ENCODE data around the gene PLEKHJ1. TPM values are rescaled to one million over a fixed set of nuclear protein-coding genes. Genes with fewer than 3 reads are reported as not detected.

PLEKHJ1 gene
- total RNA-seq, 1 donor from 2014 or later: 78.3 TPM

GRCh38 chr19:2276429-2276986, 40.4 kb upstream of the PLEKHJ1 start:
- no peak overlapping the region for H3K27ac ChIP-seq (ENCODE audit: low read depth, low read length)
- no peak overlapping the region for H2AFZ ChIP-seq (ENCODE audit: low read depth, low read length)
- H3K36me3 ChIP-seq (ENCODE audit: insufficient read depth, low read length): peaks cover 3% of the 10 kb centered on the region
- H3K4me3 Mint-ChIP-seq (ENCODE audit: unreplicated experiment): no peak overlapping the region
- H3K79me2 ChIP-seq (ENCODE audit: insufficient read depth, low read length): peaks cover 41% of the 10 kb centered on the region
- FAIRE-seq (no peak), DNase-seq (ENCODE audit: low read depth) (no peak)
- H3K4me3 ChIP-seq (ENCODE audit: insufficient read depth, low read depth, low read length): no peak overlapping the region
- H3K4me1 Mint-ChIP-seq (ENCODE audit: low read depth, unreplicated experiment): peaks cover 14% of the 10 kb centered on the region
- H3K9ac ChIP-seq (ENCODE audit: low read length): no peak overlapping the region
- H3K36me3 Mint-ChIP-seq (ENCODE audit: low read depth, unreplicated experiment): peaks cover 11% of the 10 kb centered on the region
- H3K9me3 ChIP-seq (ENCODE audit: insufficient read depth, low read depth, low read length): no peaks in the 10 kb centered on the region
- no peaks in the 10 kb centered on the region for H3K9me3 Mint-ChIP-seq (ENCODE audit: unreplicated experiment)
- peaks cover 51% of the 10 kb centered on the region for H4K20me1 ChIP-seq (ENCODE audit: insufficient read depth, low read length)
- peaks cover 21% of the 10 kb centered on the region for H3K4me1 ChIP-seq (ENCODE audit: insufficient read depth, low read length)
- no peaks in the 10 kb centered on the region for H3K27me3 Mint-ChIP-seq (ENCODE audit: low read depth, unreplicated experiment)
- no peak overlapping the region for H3K4me2 ChIP-seq (ENCODE audit: low read length)
- H3K27ac Mint-ChIP-seq (ENCODE audit: unreplicated experiment): no peak overlapping the region
- TF ChIP-seq CTCF (IDR thresholded peaks at IDR 0.05; ENCODE audit: insufficient read depth, low read depth, low read length): no peak
- TF ChIP-seq EZH2 (IDR thresholded peaks at IDR 0.05; ENCODE audit: insufficient read depth, low read length): no peak
- no peaks in the 10 kb centered on the region for H3K27me3 ChIP-seq (ENCODE audit: insufficient read depth, low read length)

- peaks cover 14% of the 10 kb centered on the region for H3K4me1 Mint-ChIP-seq (ENCODE audit: low read depth, unreplicated experiment)
- no peak for DNase-seq (ENCODE audit: low read depth)
- FAIRE-seq: no peak
- no peaks in the 10 kb centered on the region for H3K9me3 Mint-ChIP-seq (ENCODE audit: unreplicated experiment)
- H2AFZ ChIP-seq (ENCODE audit: low read depth, low read length): no peak overlapping the region
- no peaks in the 10 kb centered on the region for H3K27me3 ChIP-seq (ENCODE audit: insufficient read depth, low read length)
- H3K36me3 Mint-ChIP-seq (ENCODE audit: low read depth, unreplicated experiment): peaks cover 14% of the 10 kb centered on the region
- peaks cover 3% of the 10 kb centered on the region for H3K36me3 ChIP-seq (ENCODE audit: insufficient read depth, low read length)
- H4K20me1 ChIP-seq (ENCODE audit: insufficient read depth, low read length): peaks cover 58% of the 10 kb centered on the region
- H3K9me3 ChIP-seq (ENCODE audit: insufficient read depth, low read depth, low read length): no peaks in the 10 kb centered on the region
- no peak overlapping the region for H3K27ac ChIP-seq (ENCODE audit: low read depth, low read length)
- TF ChIP-seq EZH2 (IDR thresholded peaks at IDR 0.05; ENCODE audit: insufficient read depth, low read length): no peak
- TF ChIP-seq CTCF (IDR thresholded peaks at IDR 0.05; ENCODE audit: insufficient read depth, low read depth, low read length): no peak
- H3K79me2 ChIP-seq (ENCODE audit: insufficient read depth, low read length): peaks cover 48% of the 10 kb centered on the region
- no peak overlapping the region for H3K4me3 Mint-ChIP-seq (ENCODE audit: unreplicated experiment)
- H3K27me3 Mint-ChIP-seq (ENCODE audit: low read depth, unreplicated experiment): no peaks in the 10 kb centered on the region
- H3K4me2 ChIP-seq (ENCODE audit: low read length): no peak overlapping the region
- peak overlapping the region; percentile 10 for H3K9ac ChIP-seq (ENCODE audit: low read length)
- no peak overlapping the region for H3K27ac Mint-ChIP-seq (ENCODE audit: unreplicated experiment)
- H3K4me3 ChIP-seq (ENCODE audit: insufficient read depth, low read depth, low read length): no peak overlapping the region
- H3K4me1 ChIP-seq (ENCODE audit: insufficient read depth, low read length): peaks cover 25% of the 10 kb centered on the region
Measured at GRCh38 chr19:2275588-2276428, 39.7 kb upstream of the PLEKHJ1 start.

All from astrocyte (in vitro differentiated cells and primary cell).